Anterior cingulate cortex (tissue), 58 donors: Measurements from ENCODE around the gene TNP2.
A peak's percentile ranks its signal among the peaks of the same experiment; 100 is the strongest.

Experiments
- DNase-seq, 58 donors: peaks; one replicate each; lab custom pipeline; 2025; lab: John Stamatoyannopoulos, UW

TNP2 gene

DNA sequence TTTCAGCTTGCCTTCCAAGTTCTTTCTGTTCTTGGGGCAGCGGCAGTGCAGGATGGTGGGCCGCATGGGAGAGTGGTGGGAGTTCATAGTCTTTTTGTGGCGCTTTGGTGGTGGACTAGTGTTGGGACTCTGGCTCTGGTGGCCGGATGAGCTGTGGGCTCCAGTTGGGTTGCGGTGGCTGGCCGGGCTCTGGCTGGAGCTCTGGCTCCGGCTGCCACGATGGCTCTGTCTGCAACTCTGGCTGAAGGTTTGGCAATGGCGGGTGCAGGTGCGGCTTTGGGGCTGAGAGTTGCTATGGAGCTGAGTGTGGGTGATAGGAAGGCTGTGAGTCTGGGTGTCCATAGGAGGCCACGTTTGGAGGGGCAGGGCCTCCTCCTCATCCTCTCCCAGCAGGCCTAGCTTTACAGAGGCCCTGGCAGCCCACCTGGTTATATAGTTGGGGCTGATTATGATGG lies at the start of gene TNP2:
Gene TNP2 (minus strand): TSS at position 405 of the 455 bp plus-strand sequence. CDS start 63 bp downstream, at position 342.
- DNase-seq, result no peak

DNA sequence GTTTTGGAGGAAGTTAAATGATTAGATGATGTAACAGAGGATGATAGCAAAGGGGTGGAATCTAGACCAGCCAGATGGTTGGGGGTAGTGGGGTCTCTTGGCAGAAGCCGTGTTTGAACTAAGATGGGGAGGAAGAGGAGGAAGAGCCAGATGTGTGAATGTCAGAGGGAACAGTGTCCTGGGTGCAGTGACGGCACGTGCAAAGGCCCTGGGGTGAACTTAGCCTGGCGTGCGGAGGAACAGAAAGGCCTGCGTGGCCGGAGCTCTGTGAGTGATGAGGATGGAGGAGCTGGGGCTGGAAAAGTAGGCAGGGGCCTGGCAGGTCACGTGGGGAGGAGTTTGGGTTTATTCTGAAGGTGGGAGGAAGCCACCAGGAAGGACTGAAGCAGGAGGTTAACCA lies 49.7 kb upstream of the TNP2 start:
- no peak for DNase-seq

DNA sequence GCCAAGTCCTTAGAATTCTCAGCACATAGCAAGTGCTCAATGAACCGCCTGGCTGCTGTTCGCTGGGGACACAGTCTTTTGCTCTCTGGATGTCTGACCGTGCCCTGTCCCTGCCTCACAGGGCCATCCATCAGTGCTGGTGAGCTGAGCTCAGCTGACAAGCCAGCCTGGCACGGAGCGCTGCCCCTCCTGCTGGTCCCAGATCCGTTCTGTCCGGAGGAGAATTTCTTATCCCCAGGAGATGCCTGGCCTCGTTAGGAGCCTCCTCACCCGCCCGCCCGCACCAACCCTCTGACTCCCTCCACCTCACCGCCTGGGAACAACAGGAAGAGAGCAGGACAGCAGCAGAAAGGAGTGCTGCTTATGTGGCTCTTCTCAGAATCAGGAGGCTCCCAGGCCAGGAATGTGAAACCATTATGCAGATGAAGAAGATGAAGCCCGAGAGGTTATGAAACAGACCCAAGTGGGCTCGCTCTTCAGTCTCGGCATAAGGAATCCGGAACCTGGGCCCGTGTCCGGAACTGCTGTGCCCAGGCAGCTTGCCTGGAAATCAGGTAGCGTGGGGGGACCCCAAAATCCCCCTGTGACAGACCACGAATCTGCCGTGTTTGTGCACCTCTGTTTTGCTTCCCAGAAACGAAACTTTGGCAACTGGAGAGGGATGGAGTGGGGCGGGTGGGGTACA lies 47.3 kb upstream of the TNP2 start:
- peak in 1 of 58 donors; percentile 3 for DNase-seq

DNA sequence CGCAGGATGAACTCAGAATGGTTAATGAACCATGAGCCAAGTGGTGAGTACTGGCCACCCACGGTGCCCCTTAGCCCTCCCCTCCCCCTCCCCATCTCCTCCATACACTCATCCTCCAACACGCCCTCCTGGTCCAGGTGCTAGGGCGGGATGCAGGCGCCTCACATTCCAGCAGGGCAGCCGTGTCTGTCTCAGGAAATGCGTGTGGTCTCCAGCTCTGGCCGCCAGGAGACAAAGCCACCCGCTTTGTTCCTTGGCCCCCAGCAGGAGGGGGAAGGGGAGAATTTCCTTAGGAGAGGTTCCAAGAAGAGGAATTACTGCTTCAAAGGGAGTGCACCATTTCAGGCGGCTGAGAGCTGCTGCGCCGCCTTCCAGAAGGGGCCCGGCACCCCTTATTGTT lies 46.4 kb upstream of the TNP2 start:
- no peak for DNase-seq

DNA sequence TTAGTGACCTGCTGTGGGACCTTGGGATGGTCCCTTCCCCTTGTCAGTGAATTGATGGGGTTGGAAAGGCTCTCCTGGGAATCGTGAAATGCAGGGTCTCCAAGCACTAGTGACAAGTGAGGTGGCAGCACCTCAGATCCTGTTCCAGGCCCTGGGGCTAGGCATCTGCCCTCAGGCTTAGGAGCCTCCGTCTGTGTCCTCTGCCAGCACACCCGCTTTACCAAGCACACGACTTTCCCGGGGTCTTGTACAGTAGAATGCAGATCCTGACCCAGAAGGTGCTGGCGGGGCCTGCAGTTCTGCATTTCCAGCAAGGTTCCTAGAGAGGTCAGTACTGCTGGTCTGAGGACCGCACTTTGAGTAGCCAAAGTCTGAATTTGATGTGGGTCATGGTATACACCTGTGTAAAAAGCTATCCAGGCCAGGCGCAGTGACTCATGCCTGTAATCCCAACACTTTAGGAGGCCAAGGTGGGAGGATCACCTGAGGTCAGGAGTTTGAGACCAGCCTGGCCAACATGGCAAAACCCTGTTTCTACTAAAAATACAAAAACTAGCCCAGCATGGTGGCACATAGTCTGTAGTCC lies 45.3 kb upstream of the TNP2 start:
- DNase-seq, result no peak

DNA sequence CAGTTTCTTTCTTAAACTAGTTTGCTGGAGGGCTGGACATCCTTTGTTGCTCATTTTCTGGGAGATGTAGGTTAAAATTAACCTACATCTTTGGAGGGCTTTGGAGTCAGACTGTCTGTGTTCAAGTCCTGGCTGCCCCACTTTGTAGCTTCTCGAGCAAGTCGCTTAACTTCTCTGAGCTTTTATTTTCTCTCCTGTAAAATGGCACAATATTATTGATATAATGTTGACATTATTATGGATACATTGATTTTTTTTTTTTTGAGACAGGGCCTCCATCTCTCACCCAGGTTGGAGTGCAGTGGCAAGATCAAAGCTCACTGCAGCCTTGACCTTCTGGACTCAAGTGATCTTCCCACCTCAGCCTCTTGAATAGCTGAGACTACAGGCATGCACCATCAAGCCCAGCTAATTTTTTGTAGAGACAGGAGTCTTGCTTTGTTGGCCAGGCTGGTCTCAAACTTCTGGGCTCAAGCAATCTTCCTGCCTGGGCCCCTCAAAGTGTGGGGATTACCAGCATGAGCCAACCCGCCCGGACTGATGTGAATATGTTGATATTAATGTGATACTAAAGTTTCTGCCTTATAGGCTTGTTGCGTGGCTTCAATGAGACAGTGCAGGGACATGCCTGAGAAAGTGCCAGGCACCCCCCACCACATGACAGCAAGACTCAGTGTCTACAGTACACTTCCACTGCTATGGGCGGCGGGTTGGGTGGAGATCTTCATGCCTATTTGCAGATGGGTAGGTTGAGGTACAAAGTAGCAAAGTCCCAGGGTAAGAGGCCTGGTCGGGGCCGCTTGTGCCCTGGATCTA lies 44.6 kb upstream of the TNP2 start:
- DNase-seq, result no peak

DNA sequence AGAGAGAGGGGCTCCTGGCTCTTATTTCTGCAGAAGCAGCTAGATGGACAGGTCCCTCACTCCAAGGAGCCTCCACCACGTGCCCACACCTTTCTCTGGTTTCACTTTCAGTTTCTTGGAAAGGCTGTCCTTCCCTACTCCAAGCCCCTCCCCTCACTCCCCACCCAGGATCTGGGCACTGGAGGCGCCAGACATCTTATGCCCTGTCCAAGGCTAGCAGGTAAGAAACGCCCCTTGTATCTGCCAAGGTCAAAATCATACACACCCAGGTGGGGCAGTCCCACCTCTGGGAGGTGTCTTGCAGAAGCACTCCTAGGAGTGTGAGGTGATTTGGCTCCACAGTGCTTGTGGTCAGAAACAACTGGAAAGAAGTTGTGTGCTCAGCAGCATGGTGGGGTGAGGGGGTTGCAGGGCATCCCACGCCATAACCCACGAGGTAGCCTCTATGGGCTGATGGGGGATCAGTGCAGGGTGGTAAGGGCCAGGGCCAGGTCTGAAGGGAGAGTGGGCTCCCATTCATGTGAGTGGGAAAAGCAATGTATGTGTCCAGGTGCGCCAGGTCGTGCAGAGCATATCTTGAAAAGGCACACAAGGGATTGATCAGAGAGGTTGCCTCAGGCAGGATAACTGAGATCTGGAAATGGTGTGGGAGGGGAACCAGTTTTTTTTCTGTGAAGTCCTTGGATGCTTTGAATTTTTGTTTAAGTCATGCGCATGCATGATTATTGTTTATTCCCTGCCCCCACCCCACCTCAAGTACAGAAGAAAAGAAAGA lies 43.8 kb upstream of the TNP2 start:
- no peak for DNase-seq

DNA sequence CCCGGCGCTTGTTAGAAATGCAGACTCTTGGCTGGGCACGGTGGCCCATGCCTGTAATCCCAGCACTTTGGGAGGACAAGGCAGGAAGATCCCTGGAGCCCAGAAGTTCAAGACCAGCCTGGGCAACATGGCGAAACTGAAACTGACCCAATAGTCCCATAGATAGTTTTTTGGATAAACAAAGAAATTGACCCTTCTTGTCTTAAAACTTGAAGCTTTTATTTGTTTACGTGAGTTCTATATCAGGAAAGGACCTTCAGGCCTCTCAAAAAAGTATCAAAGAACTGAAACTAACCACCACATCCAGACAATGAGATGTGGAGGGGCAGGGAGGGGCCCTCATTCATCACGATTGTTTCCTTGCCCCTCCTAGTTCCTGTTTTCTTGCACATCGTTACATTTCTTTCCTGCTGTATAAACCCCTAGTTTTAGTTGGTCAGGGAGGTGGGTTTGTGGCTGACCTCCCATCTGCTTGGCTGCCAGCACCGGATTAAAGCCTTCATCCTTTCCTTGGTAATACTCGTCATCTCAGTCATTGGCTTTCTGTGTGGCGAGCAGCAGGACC lies 42.0 kb upstream of the TNP2 start:
- DNase-seq, result no peak

DNA sequence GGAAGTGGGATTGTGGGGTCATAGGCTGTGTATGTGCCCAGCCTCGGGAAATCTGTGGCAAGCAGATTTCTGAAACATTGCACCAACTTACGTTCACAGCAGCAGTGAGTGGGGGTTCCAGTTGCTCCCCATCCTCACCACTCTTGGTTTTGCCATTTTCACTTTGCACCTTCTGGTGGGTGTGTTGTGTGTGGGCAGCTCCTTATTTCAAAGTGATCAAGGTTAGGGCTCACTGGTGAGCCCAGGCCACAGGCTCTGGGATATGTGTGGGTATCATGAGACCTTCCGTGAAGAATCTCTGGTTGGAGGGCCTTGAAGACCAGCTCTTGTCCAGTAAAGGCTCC lies 41.5 kb upstream of the TNP2 start:
- no peak for DNase-seq

DNA sequence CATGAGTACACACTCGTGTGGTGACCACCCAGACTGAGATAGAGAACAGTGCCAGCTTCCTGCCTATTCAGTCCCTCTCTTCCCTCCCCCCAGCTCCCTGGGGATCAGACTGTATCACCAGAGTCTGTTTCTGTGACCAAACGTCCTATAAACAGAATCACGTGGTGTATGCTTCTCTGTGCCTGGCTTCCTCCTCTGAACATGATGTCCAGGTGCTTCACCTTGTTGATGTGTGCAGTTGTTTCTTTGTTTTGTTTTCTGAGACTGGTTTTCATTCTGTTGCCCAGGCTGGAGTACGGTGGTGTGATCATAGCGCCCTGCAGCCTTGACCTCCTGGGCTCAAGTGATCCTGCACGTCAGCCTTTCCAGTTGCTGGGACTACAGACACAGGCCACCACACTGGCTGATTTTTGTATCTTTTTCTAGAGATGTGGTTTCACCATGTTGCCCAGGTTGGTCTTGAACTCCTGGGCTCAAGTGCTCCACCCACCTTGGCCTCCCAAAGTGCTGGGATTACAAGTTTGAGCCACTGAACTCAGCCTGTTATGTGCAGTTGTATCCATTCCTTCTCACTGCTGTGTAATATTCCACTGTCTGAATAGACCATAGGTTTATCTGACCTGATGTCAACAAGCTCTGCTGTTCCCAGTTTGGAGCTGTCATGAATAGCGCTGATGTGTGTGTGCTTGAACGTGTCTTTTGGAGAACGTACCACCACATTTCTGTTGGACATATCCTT lies 40.9 kb upstream of the TNP2 start:
- no peak for DNase-seq

DNA sequence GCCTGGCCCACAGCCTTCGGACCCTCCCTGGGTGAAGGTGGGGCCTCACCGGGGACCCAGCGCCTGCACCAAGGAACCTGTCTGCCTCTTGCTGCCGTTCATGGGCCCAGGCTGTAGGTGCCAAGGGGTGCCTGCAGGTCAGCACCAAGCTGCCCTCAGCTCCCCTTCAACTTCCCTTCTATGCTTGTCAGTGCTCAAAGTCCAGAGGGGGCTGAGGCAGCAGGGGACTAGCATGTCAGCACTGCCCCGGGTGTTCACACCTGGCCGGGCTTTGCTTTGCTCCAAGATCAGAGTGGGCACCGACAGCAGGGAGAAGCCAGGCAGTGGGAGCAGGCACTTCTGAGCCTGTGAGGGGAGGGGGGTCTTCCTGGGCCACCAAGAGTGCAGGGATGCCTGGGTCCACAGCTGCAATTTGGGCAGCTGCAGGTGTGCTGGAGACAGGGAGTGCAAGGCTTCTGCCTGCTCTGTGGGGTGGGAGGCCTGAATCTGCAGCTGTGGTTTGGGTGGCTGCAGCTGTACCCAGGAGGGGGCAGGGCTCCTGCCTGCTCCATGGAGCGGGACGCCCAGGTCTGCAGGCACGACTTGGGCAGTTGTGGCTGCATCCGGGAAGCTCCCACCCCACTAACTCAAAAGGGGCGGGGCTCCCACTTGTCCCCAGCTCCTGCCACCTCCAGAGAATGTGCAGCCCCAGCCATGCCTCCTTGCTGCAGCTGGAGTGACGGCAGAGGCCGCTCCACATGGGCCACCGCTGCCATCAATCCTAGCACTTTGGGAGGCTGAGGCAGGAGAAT lies 39.6 kb upstream of the TNP2 start:
- DNase-seq, result no peak

DNA sequence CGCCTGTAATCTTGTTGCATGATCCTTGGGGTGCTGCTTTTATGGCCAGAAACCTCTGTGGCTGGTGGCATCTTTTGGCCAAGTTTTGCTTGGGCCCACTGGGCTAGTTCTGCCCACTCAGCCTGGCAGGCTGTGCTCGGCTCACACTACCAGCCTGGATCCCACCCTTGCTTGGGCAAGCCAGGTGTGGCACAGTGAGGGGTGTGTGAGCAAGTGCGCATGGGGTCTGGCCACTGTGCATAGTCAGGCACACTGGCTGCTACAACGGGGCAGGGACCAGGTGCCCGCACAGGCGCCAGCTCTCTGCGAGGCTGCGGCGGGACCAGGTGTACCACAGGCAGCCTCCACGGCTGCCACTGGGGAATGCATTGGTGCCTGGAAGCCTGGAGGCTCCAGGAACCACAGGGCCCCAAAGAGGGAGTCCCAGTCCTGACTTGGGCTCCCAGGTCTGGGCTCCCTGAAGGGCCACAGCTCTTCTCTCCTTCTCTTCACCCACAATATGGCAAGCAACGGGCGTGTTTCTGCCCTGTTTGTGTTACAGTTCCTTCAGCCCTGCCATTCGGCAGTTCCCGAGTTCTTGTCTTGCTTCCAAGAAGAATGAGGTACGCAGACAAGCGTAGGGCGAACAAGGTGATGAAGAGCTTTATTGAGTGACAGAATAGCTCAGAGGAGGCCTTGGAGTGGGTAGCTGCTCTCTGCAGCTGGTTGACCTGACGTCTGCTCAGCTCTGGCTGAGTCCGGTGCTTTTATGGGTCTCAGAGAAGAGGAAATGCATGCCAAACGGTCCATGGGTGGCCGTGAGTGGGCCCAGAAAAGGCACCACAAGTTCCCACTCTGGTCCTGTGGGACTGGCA lies 38.7 kb upstream of the TNP2 start:
- no peak for DNase-seq

DNA sequence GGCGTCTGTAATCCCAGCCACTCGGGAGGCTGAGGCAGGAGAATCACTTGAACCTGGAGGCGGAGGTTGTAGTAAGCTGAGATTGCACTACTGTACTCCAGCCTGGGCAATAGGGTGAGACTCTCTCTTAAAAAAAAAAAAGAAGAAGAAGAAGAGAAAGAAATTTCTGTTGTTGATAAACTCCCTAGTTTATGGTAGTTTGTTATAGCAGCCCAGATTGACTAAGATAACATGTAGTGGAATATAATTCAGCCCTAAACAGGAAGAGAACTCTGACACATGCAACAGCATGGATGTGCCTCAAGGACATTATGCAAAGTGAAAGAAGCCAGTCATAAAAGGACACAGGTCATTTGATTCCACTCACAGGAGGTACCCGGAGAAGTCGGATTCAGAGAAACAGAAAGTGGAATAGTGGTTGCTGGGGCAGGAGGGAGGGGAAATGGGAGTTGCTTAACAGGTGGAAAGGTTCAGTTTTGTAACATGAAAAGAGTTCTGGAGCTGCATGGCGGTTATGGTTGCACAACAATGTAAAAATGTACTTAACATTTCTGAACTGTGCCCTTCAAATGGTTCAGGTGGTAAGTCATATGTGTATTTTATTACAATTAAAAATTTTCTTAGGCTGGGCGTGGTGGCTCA lies 38.0 kb upstream of the TNP2 start:
- DNase-seq, result no peak

DNA sequence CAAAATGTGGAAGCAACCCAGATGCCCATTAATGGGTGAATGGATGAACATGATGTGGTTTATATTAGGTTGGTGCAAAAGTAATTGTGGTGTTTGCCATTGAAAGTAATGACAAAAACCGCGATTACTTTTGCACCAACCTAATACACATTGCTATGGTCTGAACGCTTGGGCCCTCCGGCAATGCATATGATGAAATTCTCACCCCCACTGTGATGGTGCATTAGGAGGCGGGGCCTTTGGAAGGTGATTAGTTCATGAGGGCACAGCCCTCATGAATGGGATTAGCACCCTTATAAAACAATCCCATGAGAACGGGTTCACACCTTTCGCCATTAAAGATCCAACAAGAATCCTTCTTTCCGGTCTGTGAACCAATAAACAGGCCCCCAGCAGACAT lies 37.3 kb upstream of the TNP2 start:
- DNase-seq, result no peak

DNA sequence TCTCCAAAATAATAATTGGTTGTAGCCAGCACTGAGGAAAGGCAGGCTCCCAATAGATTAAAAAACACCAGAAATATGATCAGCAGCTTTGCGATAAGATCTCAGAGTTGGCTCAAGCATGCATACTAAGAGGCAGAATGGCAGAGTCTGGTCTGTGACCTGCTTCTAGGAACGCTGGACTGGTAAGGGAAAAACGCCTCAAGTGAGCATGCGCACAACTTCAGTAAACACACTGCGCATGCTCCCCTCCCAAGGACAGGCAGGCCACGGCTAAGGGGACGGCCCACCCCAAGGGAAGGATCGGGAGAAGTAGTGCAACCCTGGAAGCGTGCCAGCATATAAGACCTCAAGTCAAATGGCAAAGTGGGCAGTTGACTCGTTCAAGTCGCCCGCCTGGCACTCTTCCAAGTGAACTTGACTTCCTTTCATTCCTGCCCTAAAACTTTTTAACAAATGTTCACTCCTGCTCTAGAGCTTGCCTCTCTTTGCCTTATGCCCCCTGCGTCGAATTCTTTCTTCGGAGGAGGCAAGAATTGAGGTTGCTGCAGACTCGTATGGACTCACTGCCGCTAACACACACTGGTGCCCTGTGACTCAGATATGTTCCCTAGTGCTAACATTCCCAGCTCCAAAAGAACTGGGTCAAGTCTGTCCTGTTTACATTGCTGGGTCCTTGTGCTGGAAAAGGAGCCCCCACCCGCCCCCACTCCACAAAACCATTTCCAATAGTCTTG lies 34.4 kb upstream of the TNP2 start:
- DNase-seq, result peak in 1 of 58 donors; percentile 3

DNA sequence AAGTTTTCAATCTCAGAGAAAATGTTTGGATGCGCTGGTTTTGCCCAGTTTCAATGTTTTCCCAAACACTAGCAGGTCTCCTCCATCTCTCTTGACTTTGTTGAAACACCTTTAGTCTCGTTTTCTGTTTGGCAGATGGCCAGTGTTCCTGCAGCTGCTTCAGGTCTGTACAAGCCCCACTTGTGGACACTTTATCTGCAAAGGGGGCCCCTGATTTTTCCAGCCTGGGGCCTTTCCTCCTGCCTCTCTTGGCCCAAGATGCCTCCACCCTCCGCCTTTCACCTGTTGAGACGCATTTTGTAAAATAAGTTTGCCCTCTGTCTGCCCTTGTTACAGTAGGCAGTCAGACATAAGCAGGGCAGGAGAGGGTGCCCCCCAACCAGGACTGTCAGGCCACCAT lies 33.9 kb upstream of the TNP2 start:
- DNase-seq, result no peak
